KMS-11 (cell line): ENCODE measurements around the gene MT1B.

ENCODE experiments used
- H2AFZ ChIP-seq: fragments of 200-600 bp; sonication (generic); 2 replicates; pipeline ENCODE4 v1.6.1; 2016; ENCODE audit warnings: antibody characterized with exemption, mixed run types, low read depth
- H3K27ac ChIP-seq: fragments of 200-600 bp; sonication (generic); 2 replicates; pipeline ENCODE4 v1.6.1; 2016; ENCODE audit warnings: mild to moderate bottlenecking, mixed run types
- H3K27me3 ChIP-seq: fragments of 200-600 bp; sonication (generic); 2 replicates; pipeline ENCODE4 v1.6.1; 2017; ENCODE audit warnings: mild to moderate bottlenecking, low read depth, mixed run types, moderate library complexity; ENCODE audit not compliant: insufficient read depth
- H3K36me3 ChIP-seq: fragments of 200-600 bp; sonication (generic); 2 replicates; pipeline ENCODE4 v1.6.1; 2017; ENCODE audit warnings: mild to moderate bottlenecking, mixed run types; ENCODE audit not compliant: insufficient read depth
- H3K4me1 ChIP-seq: fragments of 200-600 bp; sonication (generic); 2 replicates; pipeline ENCODE4 v1.6.1; 2016; ENCODE audit warnings: mild to moderate bottlenecking, low read depth, mixed run types; ENCODE audit not compliant: poor library complexity, severe bottlenecking
- H3K4me2 ChIP-seq: fragments of 200-600 bp; sonication (generic); 2 replicates; pipeline ENCODE4 v1.7.0; 2016; ENCODE audit warnings: mild to moderate bottlenecking, mixed run types
- H3K4me3 ChIP-seq: fragments of 200-600 bp; sonication (generic); IDR thresholded peaks from 2 replicates; pipeline ENCODE4 v1.6.1; 2017; ENCODE audit warnings: low read depth, low read length, mixed read lengths; ENCODE audit not compliant: insufficient read depth
- H3K79me2 ChIP-seq: fragments of 200-600 bp; sonication (generic); 2 replicates; pipeline ENCODE4 v1.6.1; 2016; ENCODE audit warnings: low read depth, mixed run types; ENCODE audit not compliant: insufficient read depth
- H3K9ac ChIP-seq: fragments of 200-600 bp; sonication (generic); 2 replicates; pipeline ENCODE4 v1.6.1; 2016; ENCODE audit warnings: mild to moderate bottlenecking, mixed run types
- H4K20me1 ChIP-seq: fragments of 200-600 bp; sonication (generic); 2 replicates; pipeline ENCODE4 v1.6.1; 2016; ENCODE audit warnings: mild to moderate bottlenecking, mixed run types; ENCODE audit not compliant: insufficient read depth
- CTCF ChIP-seq: fragments of 200-600 bp; sonication (generic); conservative IDR thresholded peaks from 2 replicates; pipeline ENCODE4 v1.6.1; 2017; ENCODE audit warnings: low read depth, mild to moderate bottlenecking, antibody characterized with exemption, low read length, moderate library complexity, mixed read lengths

The MT1B gene

GRCh38 chr16:56645838-56646237 lies 5.8 kb upstream of the MT1B start:
- H3K4me1 ChIP-seq: peaks cover 7% of the 10 kb centered on the region
- H3K79me2 ChIP-seq: no peaks in the 10 kb centered on the region
- no peak overlapping the region for H3K4me3 ChIP-seq
- H3K9ac ChIP-seq: no peak overlapping the region
- H3K36me3 ChIP-seq: no peaks in the 10 kb centered on the region
- no peak for TF ChIP-seq CTCF
- no peak overlapping the region for H2AFZ ChIP-seq
- H3K4me2 ChIP-seq: no peak overlapping the region
- H3K27ac ChIP-seq: no peak overlapping the region
- no peaks in the 10 kb centered on the region for H3K27me3 ChIP-seq
- H4K20me1 ChIP-seq: no peaks in the 10 kb centered on the region

GRCh38 chr16:56647641-56648431 lies 3.9 kb upstream of the MT1B start:
- Histone ChIP-seq H3K79me2 (no peaks in the 10 kb centered on the region), H3K9ac (no peak overlapping the region), H3K27ac (no peak overlapping the region), H3K4me1 (peaks cover 7% of the 10 kb centered on the region), H3K4me3 (no peak overlapping the region), H2AFZ (no peak overlapping the region), H3K27me3 (no peaks in the 10 kb centered on the region), H3K4me2 (no peak overlapping the region), H3K36me3 (no peaks in the 10 kb centered on the region), H4K20me1 (no peaks in the 10 kb centered on the region)
- TF ChIP-seq CTCF: no peak

GRCh38 chr16:56649271-56649670 lies 2.4 kb upstream of the MT1B start:
- Histone ChIP-seq H3K4me3 (no peak overlapping the region), H3K27me3 (no peaks in the 10 kb centered on the region), H3K36me3 (no peaks in the 10 kb centered on the region), H4K20me1 (no peaks in the 10 kb centered on the region), H3K9ac (no peak overlapping the region), H3K4me2 (no peak overlapping the region), H3K4me1 (no peaks in the 10 kb centered on the region), H3K27ac (no peak overlapping the region), H2AFZ (no peak overlapping the region), H3K79me2 (no peaks in the 10 kb centered on the region)
- no peak for TF ChIP-seq CTCF

- no peak for TF ChIP-seq CTCF
- Histone ChIP-seq H3K27me3 (no peaks in the 10 kb centered on the region), H3K36me3 (no peaks in the 10 kb centered on the region), H3K4me2 (no peak overlapping the region), H3K9ac (no peak overlapping the region), H3K79me2 (no peaks in the 10 kb centered on the region), H2AFZ (no peak overlapping the region), H3K27ac (no peak overlapping the region), H4K20me1 (no peaks in the 10 kb centered on the region), H3K4me1 (no peaks in the 10 kb centered on the region), H3K4me3 (no peak overlapping the region)
Observed at GRCh38 chr16:56649820-56650219, 1.9 kb upstream of the MT1B start.
